Measurements from ENCODE around the gene DUOXA1.

DUOXA1 gene

DNA sequence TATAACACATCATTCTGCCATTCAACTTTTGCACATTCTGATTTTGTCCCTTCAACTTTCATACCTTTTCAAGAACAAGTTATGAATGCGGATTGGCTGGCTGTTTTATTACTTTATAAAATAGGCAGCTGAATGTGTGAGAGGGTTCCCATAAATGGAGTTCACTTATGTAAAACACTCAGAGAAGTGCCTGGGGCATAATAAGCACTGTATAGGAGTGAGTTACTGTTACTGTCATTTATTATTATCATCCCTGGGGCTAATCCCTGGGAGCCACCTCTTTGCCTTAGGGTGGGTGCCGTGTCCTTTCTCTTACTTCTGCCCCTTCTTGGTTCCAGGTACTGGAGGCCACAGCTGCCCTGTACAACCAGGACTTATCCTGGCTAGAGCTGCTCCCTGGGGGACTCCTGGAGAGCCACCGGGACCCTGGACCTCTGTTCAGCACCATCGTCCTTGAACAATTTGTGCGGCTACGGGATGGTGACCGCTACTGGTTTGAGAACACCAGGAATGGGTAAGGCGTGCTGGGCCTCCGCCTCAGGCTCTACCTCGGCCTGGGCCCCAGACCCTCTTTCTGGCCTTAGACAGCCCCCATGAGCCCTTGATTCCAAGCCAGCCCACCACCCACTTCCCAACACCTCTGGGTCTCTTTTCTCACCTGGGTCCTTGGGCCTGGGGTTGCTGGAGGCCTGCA, 11.0 kb upstream of the DUOXA1 start:
- TF ChIP-seq EP300 (IDR thresholded peaks at IDR 0.05; ENCODE audit: borderline replicate concordance) (no peak), TAF1 (IDR thresholded peaks at IDR 0.05; ENCODE audit: low read depth) (no peak), ZBTB7A (IDR thresholded peaks at IDR 0.05; ENCODE audit: low read depth) (no peak), NFIC (IDR thresholded peaks at IDR 0.05) (no peak), TEAD4 (IDR thresholded peaks at IDR 0.05) (no peak), FOXM1 (IDR thresholded peaks at IDR 0.05; ENCODE audit: borderline replicate concordance, low read depth) (no peak), EGR1 (IDR thresholded peaks at IDR 0.05) (no peak), USF1 (IDR thresholded peaks at IDR 0.05) (no peak)
- TF ChIP-seq, protein P1, sequence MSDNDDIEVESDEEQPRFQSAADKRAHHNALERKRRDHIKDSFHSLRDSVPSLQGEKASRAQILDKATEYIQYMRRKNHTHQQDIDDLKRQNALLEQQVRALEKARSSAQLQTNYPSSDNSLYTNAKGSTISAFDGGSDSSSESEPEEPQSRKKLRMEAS (IDR thresholded peaks at IDR 0.05), result no peak

DNA sequence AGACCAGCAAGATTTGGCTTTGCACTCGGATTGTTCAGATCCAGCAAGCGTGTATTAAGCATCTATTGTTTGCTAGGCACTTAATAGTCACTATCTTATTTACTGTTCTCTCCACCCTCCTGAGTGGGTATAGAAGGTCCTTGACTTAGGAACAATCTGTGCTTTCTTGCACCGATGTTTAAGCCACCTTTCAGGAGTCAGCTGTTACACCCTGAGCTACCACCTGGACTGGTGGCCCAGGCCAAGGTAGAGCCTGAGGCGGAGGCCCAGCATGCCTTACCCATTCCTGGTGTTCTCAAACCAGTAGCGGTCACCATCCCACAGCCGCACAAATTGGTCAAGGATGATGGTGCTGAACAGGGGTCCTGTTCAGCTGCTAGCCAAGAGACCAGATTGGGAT, 10.1 kb upstream of the DUOXA1 start:
- TF ChIP-seq FOXM1 (IDR thresholded peaks at IDR 0.05; ENCODE audit: borderline replicate concordance, low read depth) (no peak), CEBPB (IDR thresholded peaks at IDR 0.05) (no peak), TEAD4 (IDR thresholded peaks at IDR 0.05) (no peak)
- TF ChIP-seq, protein P1 (IDR thresholded peaks at IDR 0.05), result no peak

- TF ChIP-seq ZBTB7A (IDR thresholded peaks at IDR 0.05; ENCODE audit: low read depth), result no peak
- no peak for TF ChIP-seq EGR1 (IDR thresholded peaks at IDR 0.05)
- TF ChIP-seq USF1 (IDR thresholded peaks at IDR 0.05), result no peak
- no peak for TF ChIP-seq EP300 (IDR thresholded peaks at IDR 0.05; ENCODE audit: borderline replicate concordance)
- TF ChIP-seq YY1 (IDR thresholded peaks at IDR 0.05; ENCODE audit: low read depth), result no peak
- TF ChIP-seq TCF12 (IDR thresholded peaks at IDR 0.05; ENCODE audit: low read depth), result no peak
- TF ChIP-seq FOXM1 (IDR thresholded peaks at IDR 0.05; ENCODE audit: borderline replicate concordance, low read depth), result no peak
- TF ChIP-seq TEAD4 (IDR thresholded peaks at IDR 0.05), result no peak
- no peak for TF ChIP-seq NFIC (IDR thresholded peaks at IDR 0.05)
- no peak for TF ChIP-seq RAD21 (IDR thresholded peaks at IDR 0.05; ENCODE audit: low read depth)
- no peak for TF ChIP-seq CEBPB (IDR thresholded peaks at IDR 0.05)
- no peak for TF ChIP-seq TAF1 (IDR thresholded peaks at IDR 0.05; ENCODE audit: low read depth)
- TF ChIP-seq, protein P1 (IDR thresholded peaks at IDR 0.05), result no peak
- TF ChIP-seq CREB1 (IDR thresholded peaks at IDR 0.05; ENCODE audit: low read depth), result no peak
- TF ChIP-seq REST (IDR thresholded peaks at IDR 0.05; ENCODE audit: low read depth), result no peak
Observed at GRCh38 chr15:45138814-45139765, 9.4 kb upstream of the DUOXA1 start.

DNA sequence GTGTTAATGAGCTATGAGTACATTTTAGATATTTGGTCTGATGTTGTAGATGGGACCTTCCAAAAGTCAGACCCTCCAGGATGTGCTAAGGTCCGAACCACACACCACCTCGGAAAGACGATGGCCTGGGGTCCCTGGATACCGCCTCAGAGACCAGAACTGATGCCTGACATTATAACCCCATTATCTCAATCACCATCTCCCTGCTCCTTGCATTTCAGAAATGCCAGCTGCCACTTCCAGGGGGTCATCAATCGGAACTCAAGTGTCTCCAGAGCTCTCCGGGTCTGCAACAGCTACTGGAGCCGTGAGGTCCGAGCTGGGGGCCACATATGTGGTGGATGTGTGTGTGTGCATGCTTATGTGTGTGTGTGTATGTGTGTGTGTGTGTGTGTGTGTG, 8.0 kb upstream of the DUOXA1 start:
- TF ChIP-seq EGR1 (IDR thresholded peaks at IDR 0.05), result no peak
- TF ChIP-seq TEAD4 (IDR thresholded peaks at IDR 0.05), result no peak
- TF ChIP-seq, protein P1 (IDR thresholded peaks at IDR 0.05), result no peak
- no peak for TF ChIP-seq ZBTB7A (IDR thresholded peaks at IDR 0.05; ENCODE audit: low read depth)
- TF ChIP-seq FOXM1 (IDR thresholded peaks at IDR 0.05; ENCODE audit: borderline replicate concordance, low read depth), result no peak
- no peak for TF ChIP-seq TAF1 (IDR thresholded peaks at IDR 0.05; ENCODE audit: low read depth)
- TF ChIP-seq EP300 (IDR thresholded peaks at IDR 0.05; ENCODE audit: borderline replicate concordance), result no peak
- no peak for TF ChIP-seq USF1 (IDR thresholded peaks at IDR 0.05)
- no peak for TF ChIP-seq RAD21 (IDR thresholded peaks at IDR 0.05; ENCODE audit: low read depth)
- TF ChIP-seq NFIC (IDR thresholded peaks at IDR 0.05), result no peak
- no peak for TF ChIP-seq TCF12 (IDR thresholded peaks at IDR 0.05; ENCODE audit: low read depth)
- TF ChIP-seq CREB1 (IDR thresholded peaks at IDR 0.05; ENCODE audit: low read depth), result no peak
- TF ChIP-seq REST (IDR thresholded peaks at IDR 0.05; ENCODE audit: low read depth), result no peak
- TF ChIP-seq YY1 (IDR thresholded peaks at IDR 0.05; ENCODE audit: low read depth), result no peak
- TF ChIP-seq CEBPB (IDR thresholded peaks at IDR 0.05), result no peak
